PFSK-1 (cell line): ENCODE data around the gene CTRB1.

ENCODE experiments used
- SIN3A ChIP-seq: IDR thresholded peaks from 2 replicates; pipeline ENCODE4 v1.6.1; 2012; ENCODE audit warnings: mild to moderate bottlenecking, low read length, moderate library complexity, borderline replicate concordance; ENCODE audit not compliant: insufficient read depth
- TAF1 ChIP-seq: IDR thresholded peaks from 2 replicates; pipeline ENCODE4 v1.6.1; 2012; ENCODE audit warnings: low read length, control low read depth, borderline replicate concordance; ENCODE audit not compliant: insufficient read depth
- TF ChIP-seq, protein P1 (sequence below), 2 experiments: IDR thresholded peaks; 2 replicates each; pipeline versions ENCODE4 v1.6.1 to v1.8.0; 2011 to 2012; ENCODE audit warnings: low read depth in 2 of 2, low read length in 2 of 2, control low read depth in 1 of 2, inconsistent platforms in 1 of 2, mild to moderate bottlenecking in 1 of 2, moderate library complexity in 1 of 2; ENCODE audit not compliant: insufficient read depth in 1 of 2

GRCh38 chr16:75263963-75264445 is 45.2 kb downstream of the CTRB1 start:
- no peak for TF ChIP-seq SIN3A
- TF ChIP-seq TAF1: no peak
- TF ChIP-seq, protein P1, sequence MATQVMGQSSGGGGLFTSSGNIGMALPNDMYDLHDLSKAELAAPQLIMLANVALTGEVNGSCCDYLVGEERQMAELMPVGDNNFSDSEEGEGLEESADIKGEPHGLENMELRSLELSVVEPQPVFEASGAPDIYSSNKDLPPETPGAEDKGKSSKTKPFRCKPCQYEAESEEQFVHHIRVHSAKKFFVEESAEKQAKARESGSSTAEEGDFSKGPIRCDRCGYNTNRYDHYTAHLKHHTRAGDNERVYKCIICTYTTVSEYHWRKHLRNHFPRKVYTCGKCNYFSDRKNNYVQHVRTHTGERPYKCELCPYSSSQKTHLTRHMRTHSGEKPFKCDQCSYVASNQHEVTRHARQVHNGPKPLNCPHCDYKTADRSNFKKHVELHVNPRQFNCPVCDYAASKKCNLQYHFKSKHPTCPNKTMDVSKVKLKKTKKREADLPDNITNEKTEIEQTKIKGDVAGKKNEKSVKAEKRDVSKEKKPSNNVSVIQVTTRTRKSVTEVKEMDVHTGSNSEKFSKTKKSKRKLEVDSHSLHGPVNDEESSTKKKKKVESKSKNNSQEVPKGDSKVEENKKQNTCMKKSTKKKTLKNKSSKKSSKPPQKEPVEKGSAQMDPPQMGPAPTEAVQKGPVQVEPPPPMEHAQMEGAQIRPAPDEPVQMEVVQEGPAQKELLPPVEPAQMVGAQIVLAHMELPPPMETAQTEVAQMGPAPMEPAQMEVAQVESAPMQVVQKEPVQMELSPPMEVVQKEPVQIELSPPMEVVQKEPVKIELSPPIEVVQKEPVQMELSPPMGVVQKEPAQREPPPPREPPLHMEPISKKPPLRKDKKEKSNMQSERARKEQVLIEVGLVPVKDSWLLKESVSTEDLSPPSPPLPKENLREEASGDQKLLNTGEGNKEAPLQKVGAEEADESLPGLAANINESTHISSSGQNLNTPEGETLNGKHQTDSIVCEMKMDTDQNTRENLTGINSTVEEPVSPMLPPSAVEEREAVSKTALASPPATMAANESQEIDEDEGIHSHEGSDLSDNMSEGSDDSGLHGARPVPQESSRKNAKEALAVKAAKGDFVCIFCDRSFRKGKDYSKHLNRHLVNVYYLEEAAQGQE (IDR thresholded peaks at IDR 0.05; ENCODE audit: insufficient read depth in 1 of 2, low read depth in 2 of 2, low read length in 2 of 2): no peak
